GM23338 (cell line): ENCODE results near the gene CCL8. TPM values are rescaled to one million over a fixed set of nuclear protein-coding genes. Genes with fewer than 3 reads are reported as not detected.
A peak's percentile ranks its signal among the peaks of the same experiment; 100 is the strongest.

Source experiments
- ATAC-seq: fragments of 200-7000 bp; cut with Tn5 transposase; 3 replicates; pipeline ENCODE4 v1.9.1; 2020
- DNase-seq: peaks from one replicate; pipeline ENCODE4 v3.0.0-alpha.2; 2015; ENCODE audit warnings: low spot score
- H2AFZ ChIP-seq: fragments of 200-600 bp; sonication (generic); 2 replicates; pipeline ENCODE4 v1.8.0; 2016; ENCODE audit warnings: antibody characterized with exemption, mild to moderate bottlenecking, moderate library complexity
- H3F3A ChIP-seq: fragments of 200-600 bp; sonication (generic); replicated peaks from 2 replicates; pipeline ENCODE4 v1.8.0; 2017; ENCODE audit warnings: antibody characterized with exemption, mixed run types, low read depth
- H3K27ac ChIP-seq: fragments of 200-600 bp; sonication (generic); 2 replicates; pipeline ENCODE4 v1.6.1; 2016; ENCODE audit warnings: low read depth
- H3K27me3 ChIP-seq: fragments of 200-600 bp; sonication (generic); 2 replicates; pipeline ENCODE4 v1.8.0; 2016; ENCODE audit warnings: mild to moderate bottlenecking, mixed run types, moderate library complexity; ENCODE audit not compliant: insufficient read depth
- H3K36me3 ChIP-seq: fragments of 200-600 bp; sonication (generic); 2 replicates; pipeline ENCODE4 v1.8.0; 2016; ENCODE audit warnings: mild to moderate bottlenecking; ENCODE audit not compliant: insufficient read depth
- H3K4me1 ChIP-seq: fragments of 200-600 bp; sonication (generic); 2 replicates; pipeline ENCODE4 v1.8.0; 2016; ENCODE audit warnings: mild to moderate bottlenecking, moderate library complexity; ENCODE audit not compliant: insufficient read depth
- H3K4me2 ChIP-seq: fragments of 200-600 bp; sonication (generic); 2 replicates; pipeline ENCODE4 v1.7.1; 2017; ENCODE audit warnings: mixed run types
- H3K4me3 ChIP-seq: fragments of 200-600 bp; sonication (generic); 2 replicates; pipeline ENCODE4 v1.6.1; 2016; ENCODE audit warnings: mixed run types
- H3K79me2 ChIP-seq: fragments of 200-600 bp; sonication (generic); replicated peaks from 2 replicates; pipeline ENCODE4 v1.8.0; 2017; ENCODE audit warnings: mild to moderate bottlenecking; ENCODE audit not compliant: insufficient read depth
- H3K9me2 ChIP-seq: fragments of 200-600 bp; sonication (generic); 2 replicates; pipeline ENCODE4 v1.8.0; 2017; ENCODE audit not compliant: insufficient read depth
- H4K20me1 ChIP-seq: fragments of 200-600 bp; sonication (generic); replicated peaks from 2 replicates; pipeline ENCODE4 v1.8.0; 2017; ENCODE audit warnings: mild to moderate bottlenecking; ENCODE audit not compliant: insufficient read depth
- H3K27ac Mint-ChIP-seq: 2 replicates; pipeline ENCODE4 v1.8.0; 2020; ENCODE audit warnings: inconsistent platforms, mild to moderate bottlenecking, moderate library complexity, mixed read lengths
- H3K27me3 Mint-ChIP-seq: 3 replicates; pipeline ENCODE4 v1.8.0; 2022; ENCODE audit warnings: low read depth, mild to moderate bottlenecking, moderate library complexity, mixed read lengths, inconsistent platforms; ENCODE audit not compliant: insufficient read depth, poor library complexity
- H3K36me3 Mint-ChIP-seq: 3 replicates; pipeline ENCODE4 v1.8.0; 2021; ENCODE audit warnings: low read depth, mild to moderate bottlenecking, inconsistent platforms, moderate library complexity, mixed read lengths
- H3K4me1 Mint-ChIP-seq: 3 replicates; pipeline ENCODE4 v1.8.0; 2020; ENCODE audit warnings: mild to moderate bottlenecking, inconsistent platforms, mixed read lengths
- H3K4me3 Mint-ChIP-seq: 3 replicates; pipeline ENCODE4 v1.8.0; 2021; ENCODE audit warnings: moderate library complexity, mild to moderate bottlenecking, inconsistent platforms, mixed read lengths
- H3K9me3 Mint-ChIP-seq: 3 replicates; pipeline ENCODE4 v1.8.0; 2020; ENCODE audit warnings: moderate library complexity, mild to moderate bottlenecking, inconsistent platforms, mixed read lengths
- CREB1 ChIP-seq: fragments of 250-450 bp; sonication (Bioruptor Pico); IDR thresholded peaks from 2 replicates; pipeline ENCODE4 v1.5.0; 2020; ENCODE audit warnings: low read depth, mild to moderate bottlenecking, moderate library complexity
- CTCF ChIP-seq, 2 experiments: fragments of 200-600 bp in 1 of 2; sonication (generic) in 1 of 2; conservative IDR thresholded peaks; 2 replicates each; pipeline versions ENCODE4 v1.5.1 to v1.6.1; 2016 to 2017; ENCODE audit warnings: antibody characterized with exemption in 2 of 2, low read depth in 2 of 2, mild to moderate bottlenecking in 2 of 2, moderate library complexity in 1 of 2
- EZH2 ChIP-seq: fragments of 200-600 bp; sonication (generic); IDR thresholded peaks from one replicate; pipeline ENCODE4 v1.8.0; 2017; ENCODE audit warnings: antibody characterized with exemption, mild to moderate bottlenecking, low read depth; ENCODE audit not compliant: unreplicated experiment
- EZH2phosphoT487 ChIP-seq: fragments of 200-600 bp; sonication (generic); IDR thresholded peaks from one replicate; pipeline ENCODE4 v1.8.1; 2018; ENCODE audit warnings: antibody characterized with exemption; ENCODE audit not compliant: unreplicated experiment
- JUNB ChIP-seq: IDR thresholded peaks from one replicate; pipeline ENCODE4 v1.6.1; 2016; ENCODE audit warnings: antibody characterized with exemption; ENCODE audit not compliant: unreplicated experiment
- NANOG ChIP-seq: IDR thresholded peaks from 2 replicates; pipeline ENCODE4 v1.6.1; 2016; ENCODE audit warnings: antibody characterized with exemption, borderline replicate concordance
- POLR2AphosphoS5 ChIP-seq: IDR thresholded peaks from 2 replicates; pipeline ENCODE4 v1.6.1; 2016; ENCODE audit warnings: antibody characterized with exemption, low read depth
- STAT1 ChIP-seq: IDR thresholded peaks from one replicate; pipeline ENCODE4 v1.6.1; 2016; ENCODE audit warnings: antibody characterized with exemption; ENCODE audit not compliant: unreplicated experiment
- ZNF114 ChIP-seq: fragments of 250-450 bp; sonication (Bioruptor Pico); IDR thresholded peaks from 2 replicates; pipeline ENCODE4 v1.5.0; 2020; ENCODE audit warnings: mild to moderate bottlenecking, moderate library complexity
- ZNF331 ChIP-seq: fragments of 250-450 bp; sonication (Bioruptor Pico); IDR thresholded peaks from 2 replicates; pipeline ENCODE4 v1.5.0; 2020; ENCODE audit warnings: low read depth, mild to moderate bottlenecking, moderate library complexity
- polyA plus RNA-seq: library from polyadenylated mRNA; unstranded; fragments of >200 nt; fragmentation: Nextera tagmentation; extraction: Ambion mirVana; gene quantifications from 2 replicates; pipeline ENCODE4 v1.2.1, GENCODE V29; 2016
- total RNA-seq: library from RNA; depleted of rRNA; stranded (reverse); fragments of >200 nt; shearing (Covaris generic); gene quantifications from 2 replicates; pipeline ENCODE4 v1.2.3, GENCODE V29; 2014
- TF ChIP-seq, protein P1 (sequence below): IDR thresholded peaks from 2 replicates; pipeline ENCODE4 v1.6.1; 2016; ENCODE audit warnings: antibody characterized with exemption
- TF ChIP-seq, protein P2 (sequence below): fragments of 250-450 bp; sonication (Bioruptor Pico); IDR thresholded peaks from 2 replicates; pipeline ENCODE4 v1.5.0; 2020; ENCODE audit warnings: mild to moderate bottlenecking, moderate library complexity
- TF ChIP-seq, protein P3 (sequence below): IDR thresholded peaks from one replicate; pipeline ENCODE4 v1.6.1; 2018; ENCODE audit warnings: antibody characterized with exemption; ENCODE audit not compliant: unreplicated experiment

Gene CCL8
- total and polyA plus RNA-seq, 2 experiments from 2014 or later = not detected

GRCh38 chr17:34360601-34361270 lies 41.5 kb downstream of the CCL8 start:
- H3K27ac Mint-ChIP-seq = no peak overlapping the region
- Histone ChIP-seq H3K9me2 (peaks cover 4% of the 10 kb centered on the region; the same call in 1 of the 2 replicates), H3K79me2 (no peaks in the 10 kb centered on the region), H3F3A (no peaks in the 10 kb centered on the region), H3K4me1 (no peaks in the 10 kb centered on the region), H3K27ac (no peak overlapping the region), H3K4me2 (no peak overlapping the region), H2AFZ (peak overlapping the region; percentile 47; the same call in 1 of the 2 replicates), H4K20me1 (no peaks in the 10 kb centered on the region), H3K27me3 (no peaks in the 10 kb centered on the region), H3K36me3 (no peaks in the 10 kb centered on the region), H3K4me3 (no peak overlapping the region)
- TF ChIP-seq CTCF (conservative IDR thresholded peaks at IDR 0.05; ENCODE audit: low read depth in 2 of 2) = no peak
- TF ChIP-seq CREB1 (CRISPR knock-in tag) = no peak
- TF ChIP-seq ZNF331 (CRISPR knock-in tag) = no peak
- TF ChIP-seq, protein P1, sequence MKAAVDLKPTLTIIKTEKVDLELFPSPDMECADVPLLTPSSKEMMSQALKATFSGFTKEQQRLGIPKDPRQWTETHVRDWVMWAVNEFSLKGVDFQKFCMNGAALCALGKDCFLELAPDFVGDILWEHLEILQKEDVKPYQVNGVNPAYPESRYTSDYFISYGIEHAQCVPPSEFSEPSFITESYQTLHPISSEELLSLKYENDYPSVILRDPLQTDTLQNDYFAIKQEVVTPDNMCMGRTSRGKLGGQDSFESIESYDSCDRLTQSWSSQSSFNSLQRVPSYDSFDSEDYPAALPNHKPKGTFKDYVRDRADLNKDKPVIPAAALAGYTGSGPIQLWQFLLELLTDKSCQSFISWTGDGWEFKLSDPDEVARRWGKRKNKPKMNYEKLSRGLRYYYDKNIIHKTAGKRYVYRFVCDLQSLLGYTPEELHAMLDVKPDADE = no peak
- TF ChIP-seq ZNF114 (CRISPR knock-in tag) = no peak
- TF ChIP-seq, protein P2, sequence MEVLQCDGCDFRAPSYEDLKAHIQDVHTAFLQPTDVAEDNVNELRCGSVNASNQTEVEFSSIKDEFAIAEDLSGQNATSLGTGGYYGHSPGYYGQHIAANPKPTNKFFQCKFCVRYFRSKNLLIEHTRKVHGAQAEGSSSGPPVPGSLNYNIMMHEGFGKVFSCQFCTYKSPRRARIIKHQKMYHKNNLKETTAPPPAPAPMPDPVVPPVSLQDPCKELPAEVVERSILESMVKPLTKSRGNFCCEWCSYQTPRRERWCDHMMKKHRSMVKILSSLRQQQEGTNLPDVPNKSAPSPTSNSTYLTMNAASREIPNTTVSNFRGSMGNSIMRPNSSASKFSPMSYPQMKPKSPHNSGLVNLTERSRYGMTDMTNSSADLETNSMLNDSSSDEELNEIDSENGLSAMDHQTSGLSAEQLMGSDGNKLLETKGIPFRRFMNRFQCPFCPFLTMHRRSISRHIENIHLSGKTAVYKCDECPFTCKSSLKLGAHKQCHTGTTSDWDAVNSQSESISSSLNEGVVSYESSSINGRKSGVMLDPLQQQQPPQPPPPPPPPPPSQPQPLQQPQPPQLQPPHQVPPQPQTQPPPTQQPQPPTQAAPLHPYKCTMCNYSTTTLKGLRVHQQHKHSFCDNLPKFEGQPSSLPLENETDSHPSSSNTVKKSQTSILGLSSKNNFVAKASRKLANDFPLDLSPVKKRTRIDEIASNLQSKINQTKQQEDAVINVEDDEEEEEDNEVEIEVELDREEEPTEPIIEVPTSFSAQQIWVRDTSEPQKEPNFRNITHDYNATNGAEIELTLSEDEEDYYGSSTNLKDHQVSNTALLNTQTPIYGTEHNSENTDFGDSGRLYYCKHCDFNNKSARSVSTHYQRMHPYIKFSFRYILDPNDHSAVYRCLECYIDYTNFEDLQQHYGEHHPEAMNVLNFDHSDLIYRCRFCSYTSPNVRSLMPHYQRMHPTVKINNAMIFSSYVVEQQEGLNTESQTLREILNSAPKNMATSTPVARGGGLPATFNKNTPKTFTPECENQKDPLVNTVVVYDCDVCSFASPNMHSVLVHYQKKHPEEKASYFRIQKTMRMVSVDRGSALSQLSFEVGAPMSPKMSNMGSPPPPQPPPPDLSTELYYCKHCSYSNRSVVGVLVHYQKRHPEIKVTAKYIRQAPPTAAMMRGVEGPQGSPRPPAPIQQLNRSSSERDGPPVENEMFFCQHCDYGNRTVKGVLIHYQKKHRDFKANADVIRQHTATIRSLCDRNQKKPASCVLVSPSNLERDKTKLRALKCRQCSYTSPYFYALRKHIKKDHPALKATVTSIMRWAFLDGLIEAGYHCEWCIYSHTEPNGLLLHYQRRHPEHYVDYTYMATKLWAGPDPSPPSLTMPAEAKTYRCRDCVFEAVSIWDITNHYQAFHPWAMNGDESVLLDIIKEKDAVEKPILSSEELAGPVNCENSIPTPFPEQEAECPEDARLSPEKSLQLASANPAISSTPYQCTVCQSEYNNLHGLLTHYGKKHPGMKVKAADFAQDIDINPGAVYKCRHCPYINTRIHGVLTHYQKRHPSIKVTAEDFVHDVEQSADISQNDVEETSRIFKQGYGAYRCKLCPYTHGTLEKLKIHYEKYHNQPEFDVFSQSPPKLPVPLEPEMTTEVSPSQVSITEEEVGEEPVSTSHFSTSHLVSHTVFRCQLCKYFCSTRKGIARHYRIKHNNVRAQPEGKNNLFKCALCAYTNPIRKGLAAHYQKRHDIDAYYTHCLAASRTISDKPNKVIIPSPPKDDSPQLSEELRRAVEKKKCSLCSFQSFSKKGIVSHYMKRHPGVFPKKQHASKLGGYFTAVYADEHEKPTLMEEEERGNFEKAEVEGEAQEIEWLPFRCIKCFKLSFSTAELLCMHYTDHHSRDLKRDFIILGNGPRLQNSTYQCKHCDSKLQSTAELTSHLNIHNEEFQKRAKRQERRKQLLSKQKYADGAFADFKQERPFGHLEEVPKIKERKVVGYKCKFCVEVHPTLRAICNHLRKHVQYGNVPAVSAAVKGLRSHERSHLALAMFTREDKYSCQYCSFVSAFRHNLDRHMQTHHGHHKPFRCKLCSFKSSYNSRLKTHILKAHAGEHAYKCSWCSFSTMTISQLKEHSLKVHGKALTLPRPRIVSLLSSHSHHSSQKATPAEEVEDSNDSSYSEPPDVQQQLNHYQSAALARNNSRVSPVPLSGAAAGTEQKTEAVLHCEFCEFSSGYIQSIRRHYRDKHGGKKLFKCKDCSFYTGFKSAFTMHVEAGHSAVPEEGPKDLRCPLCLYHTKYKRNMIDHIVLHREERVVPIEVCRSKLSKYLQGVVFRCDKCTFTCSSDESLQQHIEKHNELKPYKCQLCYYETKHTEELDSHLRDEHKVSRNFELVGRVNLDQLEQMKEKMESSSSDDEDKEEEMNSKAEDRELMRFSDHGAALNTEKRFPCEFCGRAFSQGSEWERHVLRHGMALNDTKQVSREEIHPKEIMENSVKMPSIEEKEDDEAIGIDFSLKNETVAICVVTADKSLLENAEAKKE (CRISPR knock-in tag) = no peak
- TF ChIP-seq NANOG = no peak
- TF ChIP-seq STAT1 = no peak
- no peak for TF ChIP-seq JUNB
- TF ChIP-seq EZH2phosphoT487 = no peak
- TF ChIP-seq, protein P3, sequence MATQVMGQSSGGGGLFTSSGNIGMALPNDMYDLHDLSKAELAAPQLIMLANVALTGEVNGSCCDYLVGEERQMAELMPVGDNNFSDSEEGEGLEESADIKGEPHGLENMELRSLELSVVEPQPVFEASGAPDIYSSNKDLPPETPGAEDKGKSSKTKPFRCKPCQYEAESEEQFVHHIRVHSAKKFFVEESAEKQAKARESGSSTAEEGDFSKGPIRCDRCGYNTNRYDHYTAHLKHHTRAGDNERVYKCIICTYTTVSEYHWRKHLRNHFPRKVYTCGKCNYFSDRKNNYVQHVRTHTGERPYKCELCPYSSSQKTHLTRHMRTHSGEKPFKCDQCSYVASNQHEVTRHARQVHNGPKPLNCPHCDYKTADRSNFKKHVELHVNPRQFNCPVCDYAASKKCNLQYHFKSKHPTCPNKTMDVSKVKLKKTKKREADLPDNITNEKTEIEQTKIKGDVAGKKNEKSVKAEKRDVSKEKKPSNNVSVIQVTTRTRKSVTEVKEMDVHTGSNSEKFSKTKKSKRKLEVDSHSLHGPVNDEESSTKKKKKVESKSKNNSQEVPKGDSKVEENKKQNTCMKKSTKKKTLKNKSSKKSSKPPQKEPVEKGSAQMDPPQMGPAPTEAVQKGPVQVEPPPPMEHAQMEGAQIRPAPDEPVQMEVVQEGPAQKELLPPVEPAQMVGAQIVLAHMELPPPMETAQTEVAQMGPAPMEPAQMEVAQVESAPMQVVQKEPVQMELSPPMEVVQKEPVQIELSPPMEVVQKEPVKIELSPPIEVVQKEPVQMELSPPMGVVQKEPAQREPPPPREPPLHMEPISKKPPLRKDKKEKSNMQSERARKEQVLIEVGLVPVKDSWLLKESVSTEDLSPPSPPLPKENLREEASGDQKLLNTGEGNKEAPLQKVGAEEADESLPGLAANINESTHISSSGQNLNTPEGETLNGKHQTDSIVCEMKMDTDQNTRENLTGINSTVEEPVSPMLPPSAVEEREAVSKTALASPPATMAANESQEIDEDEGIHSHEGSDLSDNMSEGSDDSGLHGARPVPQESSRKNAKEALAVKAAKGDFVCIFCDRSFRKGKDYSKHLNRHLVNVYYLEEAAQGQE = no peak
- TF ChIP-seq POLR2AphosphoS5 = no peak
- TF ChIP-seq EZH2 = no peak
- H3K36me3 Mint-ChIP-seq = no peaks in the 10 kb centered on the region
- DNase-seq (no peak), ATAC-seq (no peak)
- H3K4me3 Mint-ChIP-seq = no peak overlapping the region
- peaks cover 2% of the 10 kb centered on the region for H3K27me3 Mint-ChIP-seq
- no peaks in the 10 kb centered on the region for H3K9me3 Mint-ChIP-seq
- H3K4me1 Mint-ChIP-seq = no peaks in the 10 kb centered on the region
